ACC112 (cell line): Measurements from ENCODE around the gene KCNK13.

Source experiments
- H2AFZ ChIP-seq: fragments of 200-600 bp; sonication (generic); one replicate; pipeline ENCODE4 v1.6.0; 2017; ENCODE audit warnings: antibody characterized with exemption, low read length; ENCODE audit not compliant: unreplicated experiment
- H3K27ac ChIP-seq: fragments of 200-600 bp; sonication (generic); 2 replicates; pipeline ENCODE4 v1.5.1; 2014; ENCODE audit warnings: low read depth, mild to moderate bottlenecking, antibody characterized with exemption, low read length, moderate library complexity
- H3K27me3 ChIP-seq: fragments of 200-600 bp; sonication (generic); 2 replicates; pipeline ENCODE4 v1.6.1; 2014; ENCODE audit warnings: mild to moderate bottlenecking, antibody characterized with exemption, low read length, moderate library complexity, mixed read lengths; ENCODE audit not compliant: insufficient read depth
- H3K36me3 ChIP-seq: fragments of 200-600 bp; sonication (generic); 2 replicates; pipeline ENCODE4 v1.6.1; 2016; ENCODE audit warnings: mild to moderate bottlenecking, antibody characterized with exemption, low read length, moderate library complexity, mixed read lengths; ENCODE audit not compliant: insufficient read depth
- H3K4me1 ChIP-seq: fragments of 200-600 bp; sonication (generic); one replicate; pipeline ENCODE4 v1.6.1; 2016; ENCODE audit warnings: low read length, mixed read lengths; ENCODE audit not compliant: insufficient read depth, unreplicated experiment, control insufficient read depth
- H3K4me3 ChIP-seq: fragments of 200-600 bp; sonication (generic); 2 replicates; pipeline ENCODE4 v1.5.1; 2014; ENCODE audit warnings: mild to moderate bottlenecking, low read depth, low read length
- H3K79me2 ChIP-seq: fragments of 200-600 bp; sonication (generic); one replicate; pipeline ENCODE4 v1.6.0; 2016; ENCODE audit warnings: low read length; ENCODE audit not compliant: control insufficient read depth, unreplicated experiment, insufficient read depth

Gene KCNK13

GRCh38 chr14:90126260-90126659 is 64.5 kb downstream of the KCNK13 start:
- Histone ChIP-seq H3K27me3 (peaks cover 34% of the 10 kb centered on the region), H2AFZ (no peak overlapping the region), H3K79me2 (no peaks in the 10 kb centered on the region), H3K36me3 (no peaks in the 10 kb centered on the region), H3K4me1 (no peaks in the 10 kb centered on the region), H3K4me3 (no peak overlapping the region), H3K27ac (no peak overlapping the region)

- Histone ChIP-seq H3K4me3 (no peak overlapping the region), H3K27ac (no peak overlapping the region), H3K27me3 (peaks cover 22% of the 10 kb centered on the region), H3K36me3 (no peaks in the 10 kb centered on the region), H3K79me2 (no peaks in the 10 kb centered on the region), H3K4me1 (peaks cover 13% of the 10 kb centered on the region), H2AFZ (no peak overlapping the region)
Observed at GRCh38 chr14:90132821-90133570, 71.2 kb downstream of the KCNK13 start.

GRCh38 chr14:90136904-90137303 is 75.1 kb downstream of the KCNK13 start:
- Histone ChIP-seq H3K79me2 (no peaks in the 10 kb centered on the region), H2AFZ (no peak overlapping the region), H3K36me3 (no peaks in the 10 kb centered on the region), H3K4me1 (peaks cover 38% of the 10 kb centered on the region), H3K4me3 (no peak overlapping the region), H3K27me3 (peaks cover 7% of the 10 kb centered on the region; the same call in 1 of the 2 replicates), H3K27ac (no peak overlapping the region)

- Histone ChIP-seq H3K27me3 (peaks cover 4% of the 10 kb centered on the region; the same call in 1 of the 2 replicates), H2AFZ (peak overlapping the region; percentile 37), H3K27ac (no peak overlapping the region), H3K4me1 (peaks cover 38% of the 10 kb centered on the region), H3K36me3 (no peaks in the 10 kb centered on the region), H3K4me3 (0 out of 2 replicates have a peak overlapping the region, but pooled peaks have one; percentile 26), H3K79me2 (no peaks in the 10 kb centered on the region)
Observed at GRCh38 chr14:90137807-90138206, 76.0 kb downstream of the KCNK13 start.

- Histone ChIP-seq H3K36me3 (no peaks in the 10 kb centered on the region), H3K27ac (no peak overlapping the region), H3K27me3 (peaks cover 10% of the 10 kb centered on the region; the same call in 1 of the 2 replicates), H3K4me1 (peaks cover 38% of the 10 kb centered on the region), H2AFZ (no peak overlapping the region), H3K4me3 (no peak overlapping the region), H3K79me2 (no peaks in the 10 kb centered on the region)
Observed at GRCh38 chr14:90139199-90139598, 77.4 kb downstream of the KCNK13 start.

GRCh38 chr14:90140298-90140955 is 78.6 kb downstream of the KCNK13 start:
- no peaks in the 10 kb centered on the region for H3K36me3 ChIP-seq
- H3K4me1 ChIP-seq: peaks cover 38% of the 10 kb centered on the region
- H3K27ac ChIP-seq: peak overlapping the region; percentile 68
- H3K4me3 ChIP-seq: peak overlapping the region; percentile 4
- H3K27me3 ChIP-seq: peaks cover 18% of the 10 kb centered on the region
- H2AFZ ChIP-seq: peak overlapping the region; percentile 29
- H3K79me2 ChIP-seq: no peaks in the 10 kb centered on the region

GRCh38 chr14:90140956-90141316 is 79.1 kb downstream of the KCNK13 start:
- Histone ChIP-seq H3K4me1 (peaks cover 38% of the 10 kb centered on the region), H3K79me2 (no peaks in the 10 kb centered on the region), H2AFZ (peak overlapping the region; percentile 29), H3K27ac (peak overlapping the region; percentile 68), H3K4me3 (peak overlapping the region; percentile 4; the same call in 1 of the 2 replicates), H3K27me3 (peaks cover 23% of the 10 kb centered on the region), H3K36me3 (no peaks in the 10 kb centered on the region)

- no peak overlapping the region for H2AFZ ChIP-seq
- H3K36me3 ChIP-seq: no peaks in the 10 kb centered on the region
- H3K27me3 ChIP-seq: peaks cover 13% of the 10 kb centered on the region; the same call in 1 of the 2 replicates
- H3K27ac ChIP-seq: no peak overlapping the region
- no peak overlapping the region for H3K4me3 ChIP-seq
- no peaks in the 10 kb centered on the region for H3K4me1 ChIP-seq
- H3K79me2 ChIP-seq: no peaks in the 10 kb centered on the region
Observed at GRCh38 chr14:90153429-90153828, 91.6 kb downstream of the KCNK13 start.

GRCh38 chr14:90154110-90154509 is 92.3 kb downstream of the KCNK13 start:
- no peaks in the 10 kb centered on the region for H3K79me2 ChIP-seq
- no peak overlapping the region for H3K27ac ChIP-seq
- H3K4me3 ChIP-seq: no peak overlapping the region
- no peaks in the 10 kb centered on the region for H3K4me1 ChIP-seq
- no peak overlapping the region for H2AFZ ChIP-seq
- H3K36me3 ChIP-seq: no peaks in the 10 kb centered on the region
- peaks cover 13% of the 10 kb centered on the region; the same call in 1 of the 2 replicates for H3K27me3 ChIP-seq

- Histone ChIP-seq H3K27me3 (peaks cover 37% of the 10 kb centered on the region), H3K79me2 (no peaks in the 10 kb centered on the region), H3K27ac (no peak overlapping the region), H3K36me3 (no peaks in the 10 kb centered on the region), H3K4me3 (no peak overlapping the region), H2AFZ (no peak overlapping the region), H3K4me1 (no peaks in the 10 kb centered on the region)
Observed at GRCh38 chr14:90159146-90159545, 97.4 kb downstream of the KCNK13 start.

GRCh38 chr14:90159688-90160087 is 97.9 kb downstream of the KCNK13 start:
- H3K4me3 ChIP-seq: no peak overlapping the region
- H3K4me1 ChIP-seq: no peaks in the 10 kb centered on the region
- no peaks in the 10 kb centered on the region for H3K36me3 ChIP-seq
- H3K79me2 ChIP-seq: no peaks in the 10 kb centered on the region
- H3K27ac ChIP-seq: no peak overlapping the region
- H3K27me3 ChIP-seq: peaks cover 37% of the 10 kb centered on the region
- H2AFZ ChIP-seq: no peak overlapping the region
